Fibroblast of lung (primary cell): ENCODE results near the gene CNDP1.

ENCODE experiments used
- CTCF ChIP-seq, 2 donors: IDR thresholded peaks in 1 of 2; conservative IDR thresholded peaks in 1 of 2; 1 replicate in 1 of 2; 2 replicates in 1 of 2; pipeline ENCODE4 v1.5.1; 2011 to 2012; ENCODE audit warnings: low read length in 2 of 2, control low read depth in 1 of 2, inconsistent platforms in 1 of 2, low read depth in 1 of 2, mild to moderate bottlenecking in 1 of 2
- EZH2 ChIP-seq: IDR thresholded peaks from 2 replicates; pipeline ENCODE4 v1.5.1; 2012; ENCODE audit warnings: low read length, control low read depth, mild to moderate bottlenecking; ENCODE audit errors: missing control alignments

GRCh38 chr18:74494514-74494913 is 39.8 kb upstream of the CNDP1 start:
- TF ChIP-seq CTCF (conservative IDR thresholded peaks at IDR 0.05 in 1 of 2, IDR thresholded peaks at IDR 0.05 in 1 of 2; ENCODE audit: low read depth in 1 of 2, low read length in 2 of 2) (no peak), EZH2 (no peak)
